ENCODE results near the gene ARAP2.

Gene ARAP2

DNA sequence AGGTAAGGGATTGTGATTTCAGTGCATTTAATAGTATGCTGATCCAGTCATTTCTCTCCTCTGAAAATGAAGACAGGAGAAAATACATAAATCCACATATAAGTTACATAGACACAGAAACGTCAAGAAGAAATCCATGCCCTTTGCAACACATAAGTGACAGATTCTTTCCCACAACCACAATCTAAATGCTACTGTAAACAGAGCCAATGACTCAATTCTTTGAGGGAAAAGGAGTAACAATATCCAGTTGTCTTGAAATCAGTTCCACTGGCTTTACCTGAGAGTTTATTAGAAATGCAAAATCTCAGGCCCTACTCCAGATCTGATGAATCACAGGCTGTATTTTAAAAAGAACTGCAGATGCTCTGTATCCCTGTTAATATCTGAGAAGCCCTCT lies 66.4 kb downstream of the ARAP2 start:
- no peak for DNase-seq

DNA sequence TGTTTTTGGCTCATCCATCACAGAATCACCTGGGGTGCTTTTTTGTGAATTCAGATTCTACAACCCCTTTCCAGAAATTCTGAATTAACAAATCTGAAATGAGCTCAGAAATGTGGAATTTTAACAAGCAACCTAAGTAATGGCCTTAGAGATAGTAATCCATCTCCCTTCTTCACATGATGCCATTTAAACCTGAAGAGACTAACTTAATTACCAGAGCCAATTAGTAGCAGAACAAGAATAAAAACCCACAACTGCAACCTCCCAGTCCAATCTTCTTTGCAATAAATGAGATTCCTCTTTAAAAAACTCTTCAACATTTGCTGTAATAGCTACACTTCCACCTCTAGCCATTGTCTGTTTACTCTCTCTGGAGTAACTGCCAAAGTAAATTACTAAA lies 69.7 kb downstream of the ARAP2 start:
- DNase-seq, result no peak

DNA sequence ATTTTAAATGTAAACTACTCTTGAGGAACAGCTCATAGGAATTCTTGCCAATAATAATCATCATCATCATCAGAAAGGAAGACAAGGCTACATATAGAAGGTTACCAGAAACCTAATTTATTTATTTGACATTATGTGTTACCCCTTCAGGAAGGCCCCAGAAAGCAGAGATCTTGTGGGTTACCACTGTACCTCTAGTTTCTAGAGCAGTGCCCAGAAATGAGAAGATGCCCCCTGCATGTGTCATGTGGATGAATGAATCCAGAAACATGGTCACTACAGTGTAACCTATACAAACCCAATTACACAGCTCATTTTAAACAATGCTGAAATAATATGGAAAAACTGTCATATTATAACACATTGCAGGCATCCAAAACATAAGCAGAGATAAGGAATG lies 70.4 kb downstream of the ARAP2 start:
- DNase-seq, result no peak

DNA sequence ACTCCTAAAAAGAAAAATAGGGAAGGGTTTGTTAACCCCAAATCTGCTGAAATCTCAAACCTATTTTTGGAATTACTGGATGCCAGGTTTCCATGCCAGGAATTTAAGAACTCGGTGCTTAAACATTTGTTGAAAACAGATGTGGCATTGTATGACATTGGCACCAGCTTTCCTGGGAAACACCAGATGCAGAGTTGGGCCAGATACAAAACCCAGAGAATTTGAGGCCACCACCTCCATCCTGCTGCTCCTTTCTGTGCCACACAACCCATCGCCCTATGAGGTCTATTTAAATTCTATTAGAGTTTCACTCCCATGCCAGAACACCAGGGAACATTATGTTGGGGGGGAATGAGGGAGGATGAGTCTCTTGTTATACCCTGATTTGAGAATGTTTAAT lies 71.7 kb downstream of the ARAP2 start:
- DNase-seq, result no peak

DNA sequence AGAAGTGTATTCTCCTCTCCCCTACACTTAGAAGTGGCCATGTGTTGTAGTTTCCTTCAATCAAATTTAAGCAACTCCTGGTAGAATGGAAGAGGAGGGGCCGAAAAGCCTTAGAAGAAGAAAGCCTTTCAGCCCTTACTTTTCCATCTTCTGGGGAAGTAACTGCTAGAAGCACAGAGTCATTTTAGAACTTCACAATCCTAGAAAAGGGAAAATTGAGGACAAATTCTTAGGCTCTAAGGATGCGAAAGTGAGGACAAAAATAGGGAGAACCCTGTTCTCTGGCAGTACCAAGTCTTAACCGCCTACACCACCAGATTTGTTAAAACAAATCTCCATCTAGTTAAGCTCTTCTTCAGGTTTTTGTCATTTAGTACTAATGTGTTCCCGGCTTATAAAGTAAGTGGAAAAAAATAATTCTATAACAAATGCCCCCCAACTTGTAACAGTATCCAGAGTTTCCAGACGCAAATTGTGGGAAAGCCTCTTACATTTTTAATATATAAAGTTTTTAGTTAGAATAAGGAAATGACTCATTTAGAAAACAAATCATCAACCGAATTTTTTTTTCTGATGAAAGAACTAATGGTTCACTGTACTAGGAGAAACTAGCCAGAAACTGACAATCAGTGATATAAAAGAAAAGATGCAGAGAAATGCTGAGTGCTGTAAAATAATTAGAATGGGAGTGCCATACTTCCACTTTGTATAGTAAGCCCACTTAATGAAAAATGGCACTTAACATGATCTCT lies 76.0 kb downstream of the ARAP2 start:
- no peak for DNase-seq

DNA sequence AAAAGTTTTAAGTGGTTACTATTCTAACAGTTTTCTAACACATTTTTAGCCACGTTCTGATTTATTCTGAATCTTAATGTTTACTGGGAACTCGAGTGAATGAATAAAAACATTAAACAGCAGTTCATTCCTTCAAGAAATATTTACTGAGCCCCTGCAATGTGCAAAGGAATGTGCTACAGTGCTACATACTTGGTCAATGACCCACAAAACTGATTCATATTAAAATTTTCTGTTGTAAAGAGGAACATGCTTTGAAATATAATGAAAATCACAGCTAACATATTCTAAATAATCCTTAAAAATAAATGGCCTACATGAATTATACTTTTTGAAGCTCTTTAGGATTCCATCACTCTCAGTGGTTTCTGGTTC lies 78.7 kb downstream of the ARAP2 start:
- DNase-seq, result no peak

DNA sequence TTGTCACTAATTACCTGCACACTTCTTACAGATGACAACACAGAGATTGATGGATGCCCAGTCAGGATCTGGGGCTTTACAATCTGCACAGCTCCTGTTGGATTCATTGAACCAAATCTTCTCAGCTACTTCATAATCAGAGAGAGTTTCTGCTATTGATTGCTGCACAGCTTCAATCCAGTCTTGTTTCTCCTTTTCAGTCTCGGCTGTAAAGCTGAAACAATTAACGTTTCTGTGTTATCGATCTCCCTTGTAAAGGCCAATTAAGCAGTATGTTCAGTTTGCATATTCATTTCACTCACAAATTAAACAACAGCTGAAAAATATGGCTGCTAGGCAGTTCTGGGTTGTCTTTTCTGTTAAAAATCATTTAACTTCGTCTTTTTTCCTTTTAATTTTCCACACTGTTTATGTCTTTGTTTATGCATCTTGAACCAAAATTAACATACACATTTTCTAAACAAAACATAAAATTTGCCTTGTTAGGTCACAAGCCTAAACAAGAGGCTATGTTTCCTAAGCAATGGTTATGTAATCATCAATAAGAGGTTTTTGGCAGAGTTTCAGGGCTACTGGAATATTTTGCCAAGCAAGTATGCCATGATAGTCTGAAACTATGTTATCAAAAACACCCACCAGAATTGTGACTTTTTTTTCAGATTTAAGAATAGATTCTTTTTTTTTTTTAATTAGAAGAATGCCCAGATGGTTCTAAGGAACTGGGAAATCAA lies 79.2 kb downstream of the ARAP2 start:
- no peak for DNase-seq

DNA sequence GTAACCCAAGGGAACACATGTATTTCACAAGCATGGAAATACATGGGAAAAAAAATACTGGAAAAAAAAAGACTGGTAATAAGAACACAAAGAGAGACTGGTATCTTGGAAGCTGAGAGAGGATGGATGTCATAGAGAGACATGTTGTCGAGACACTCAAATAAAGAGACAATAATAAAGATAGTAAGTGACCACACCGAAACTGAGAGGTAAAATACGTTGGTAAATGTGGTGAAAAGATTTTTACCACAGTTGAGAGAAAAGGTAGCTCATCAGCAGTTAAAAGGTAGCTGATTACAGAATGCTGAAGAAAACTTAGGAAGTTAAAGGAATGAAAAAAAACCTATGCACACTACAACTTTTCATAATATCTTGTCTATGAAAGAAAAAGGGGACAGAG lies 81.1 kb downstream of the ARAP2 start:
- no peak for DNase-seq

DNA sequence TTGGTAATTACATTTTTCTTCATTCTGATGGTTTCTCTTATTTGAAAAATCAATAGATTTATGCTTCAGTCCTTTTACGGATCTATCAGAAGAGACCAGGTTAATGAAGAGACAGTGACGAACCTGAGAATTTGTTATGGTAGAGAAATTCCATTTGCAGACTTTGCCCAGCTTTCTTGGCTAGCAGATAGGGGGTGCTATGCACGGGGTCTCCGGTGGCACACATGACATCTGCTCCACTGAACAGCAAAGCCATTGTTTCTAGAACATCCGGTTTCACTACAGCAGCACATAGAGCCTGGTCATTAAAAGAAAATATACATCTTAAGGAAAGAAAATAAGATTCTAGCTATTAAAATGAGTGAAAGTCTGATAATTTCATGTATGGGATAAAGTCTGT lies 85.1 kb downstream of the ARAP2 start:
- no peak for DNase-seq

DNA sequence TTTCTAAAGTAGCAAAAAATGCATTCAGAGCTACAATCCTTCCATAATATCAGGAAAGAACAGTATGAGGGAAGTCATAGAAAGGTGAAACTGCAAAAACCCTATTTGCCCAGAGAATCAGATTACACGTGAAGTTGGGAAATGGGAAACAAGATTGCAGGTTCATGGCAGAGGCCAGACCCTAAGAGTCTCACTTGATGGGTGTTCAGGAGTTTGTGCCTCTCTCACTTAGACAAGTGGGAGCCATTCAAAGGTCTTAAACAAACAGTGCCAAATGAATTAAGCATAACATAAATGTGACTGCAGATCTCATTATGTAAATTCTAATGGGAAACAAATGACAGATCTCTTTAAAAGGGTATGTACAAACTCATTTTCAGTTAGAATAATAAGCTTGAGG lies 91.6 kb downstream of the ARAP2 start:
- DNase-seq, result peak; percentile 67

DNA sequence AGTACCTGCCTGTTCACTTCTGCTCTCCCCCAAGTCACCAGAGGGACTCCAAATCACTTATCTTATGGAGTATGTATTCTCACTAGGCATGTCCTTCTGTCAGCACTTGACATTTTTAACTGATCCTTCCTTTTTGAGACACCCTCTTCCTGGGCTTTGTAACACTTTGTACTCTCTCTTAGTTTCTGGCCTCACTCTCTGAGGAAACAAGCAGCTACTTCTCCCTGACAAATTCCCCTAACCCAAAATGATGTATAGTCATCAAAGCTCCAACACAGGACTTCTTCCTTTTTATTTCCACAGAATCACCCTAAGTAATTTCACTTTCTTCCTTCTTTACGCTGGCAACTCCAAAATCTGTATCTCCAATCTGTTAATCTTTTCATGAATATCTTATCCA lies 101.8 kb downstream of the ARAP2 start:
- DNase-seq, result no peak

DNA sequence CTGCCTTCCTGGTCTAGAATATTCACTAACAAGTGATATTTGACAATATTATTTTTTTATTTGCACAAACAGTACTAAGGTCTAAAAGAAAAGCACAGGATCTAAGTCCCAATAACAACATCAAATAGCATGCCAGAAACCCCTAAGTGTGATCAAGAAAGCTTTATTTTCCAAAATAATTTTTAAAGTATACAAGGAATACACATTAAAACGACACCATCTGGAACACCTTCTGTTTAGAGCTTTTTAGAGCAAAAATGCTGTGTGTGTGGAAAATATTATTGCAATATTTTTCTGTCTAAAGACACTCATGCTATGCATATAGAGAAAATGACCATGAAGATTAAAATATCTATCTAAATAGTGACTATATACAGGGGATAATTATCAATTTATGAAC lies 103.1 kb downstream of the ARAP2 start:
- DNase-seq, result no peak

DNA sequence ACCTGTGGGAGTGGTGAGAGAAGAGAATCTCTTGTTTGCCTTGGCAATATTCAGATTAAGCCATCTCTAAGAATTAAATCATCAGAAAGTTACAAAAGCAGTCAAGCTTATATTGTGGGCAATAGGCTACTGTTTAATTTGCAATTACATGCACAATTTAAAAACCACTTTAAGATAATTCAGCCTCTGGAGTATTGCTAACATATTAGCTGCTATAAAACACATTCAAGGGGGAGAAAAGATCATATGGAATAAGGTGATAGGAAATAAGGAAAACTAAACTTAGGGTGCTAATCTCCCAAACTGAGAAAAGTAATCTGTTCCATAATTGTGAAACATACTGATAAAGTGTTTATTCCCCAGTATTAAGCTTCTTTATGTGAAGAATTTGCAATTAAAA lies 103.9 kb downstream of the ARAP2 start:
- peak; percentile 14 for DNase-seq

DNA sequence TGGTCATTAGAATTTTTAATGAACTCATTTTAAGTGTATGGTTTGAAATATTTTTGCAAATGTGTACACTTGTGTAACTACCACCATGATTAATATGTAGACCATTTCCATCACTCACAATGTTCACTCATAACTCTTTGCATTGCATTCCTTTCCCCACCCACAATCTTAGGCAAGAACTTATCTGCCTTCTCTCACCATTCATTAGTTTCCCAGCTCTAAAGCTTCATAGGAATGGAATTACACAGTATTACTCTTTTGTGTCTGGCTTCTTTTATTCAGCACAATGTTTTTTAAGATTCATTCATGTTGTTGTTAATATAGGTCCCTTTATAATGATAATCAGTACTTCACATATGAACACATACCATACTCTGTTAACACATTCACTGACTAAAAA lies 106.1 kb downstream of the ARAP2 start:
- DNase-seq, result no peak

DNA sequence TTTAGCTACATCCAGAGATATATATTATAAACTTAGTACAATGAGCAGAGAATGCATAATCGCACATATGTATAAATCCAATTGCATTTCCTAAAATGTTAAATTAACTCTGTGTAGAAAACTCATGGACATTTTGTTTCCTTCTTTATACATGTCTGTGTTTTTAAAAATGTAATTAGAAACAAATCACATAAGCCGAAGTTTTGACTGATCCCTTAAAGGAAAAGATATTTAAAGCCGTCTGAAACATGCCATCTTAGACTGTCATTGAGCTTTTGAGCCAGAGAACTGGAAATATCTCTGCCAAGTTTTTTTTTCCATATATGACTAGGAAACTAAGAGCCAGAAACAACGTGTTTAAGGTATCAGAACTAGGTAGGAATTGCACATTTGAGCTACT lies 107.0 kb downstream of the ARAP2 start:
- DNase-seq, result no peak

DNA sequence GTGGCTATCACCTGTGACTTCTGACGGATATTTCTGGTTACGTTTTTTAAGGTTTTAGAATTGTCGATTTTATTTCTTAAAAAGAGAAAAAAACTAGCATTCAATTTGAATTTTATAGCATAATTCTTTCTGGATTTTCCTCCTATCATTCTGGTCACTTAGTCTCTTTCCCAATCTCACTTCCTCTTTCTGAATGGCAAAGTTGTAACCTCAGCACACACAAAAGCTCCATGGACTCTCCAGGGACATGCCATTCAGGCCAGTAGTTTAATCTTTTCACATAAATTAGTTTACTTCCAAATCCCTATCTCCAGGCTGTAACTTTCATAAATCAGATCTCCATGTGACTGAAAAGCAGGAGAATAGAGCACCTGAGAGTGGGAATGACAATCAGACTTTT lies 110.7 kb downstream of the ARAP2 start:
- no peak for DNase-seq

DNA sequence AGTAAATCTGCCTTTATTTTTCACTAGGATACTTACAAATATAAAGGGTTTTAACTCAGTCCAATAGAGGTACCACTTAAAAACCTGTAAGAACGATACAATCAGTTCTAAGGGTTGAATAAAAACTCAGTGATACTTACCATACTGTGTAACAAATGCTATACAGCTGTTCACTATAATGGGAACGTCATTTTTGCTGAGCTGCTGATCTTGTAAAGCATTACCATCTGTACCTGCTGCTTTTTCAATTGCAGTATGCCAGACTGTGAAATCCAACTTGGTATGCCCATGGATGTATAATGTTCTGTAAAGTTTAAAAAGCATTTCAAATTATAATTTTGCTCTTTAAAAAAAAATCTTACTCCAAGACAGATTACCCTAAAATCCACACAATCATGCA lies 111.2 kb downstream of the ARAP2 start:
- no peak for DNase-seq

DNA sequence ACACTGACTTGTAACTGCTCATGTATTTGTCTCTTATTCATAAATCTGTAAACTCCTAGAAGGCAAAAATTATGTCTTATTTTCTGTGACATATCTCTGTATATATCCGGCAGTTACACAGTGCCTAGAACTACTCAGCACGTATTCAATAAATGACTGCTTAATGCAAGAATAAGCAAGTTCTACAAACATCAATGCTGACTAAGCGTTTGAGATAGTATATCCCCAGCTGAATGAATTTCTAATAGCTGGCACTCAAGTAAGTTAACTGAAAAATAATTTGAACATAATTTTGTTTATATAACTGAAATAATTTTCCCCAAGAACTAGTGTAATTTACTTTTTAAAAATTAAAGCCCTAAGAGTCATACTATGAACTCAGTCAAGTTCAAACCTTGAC lies 113.7 kb downstream of the ARAP2 start:
- DNase-seq, result no peak

DNA sequence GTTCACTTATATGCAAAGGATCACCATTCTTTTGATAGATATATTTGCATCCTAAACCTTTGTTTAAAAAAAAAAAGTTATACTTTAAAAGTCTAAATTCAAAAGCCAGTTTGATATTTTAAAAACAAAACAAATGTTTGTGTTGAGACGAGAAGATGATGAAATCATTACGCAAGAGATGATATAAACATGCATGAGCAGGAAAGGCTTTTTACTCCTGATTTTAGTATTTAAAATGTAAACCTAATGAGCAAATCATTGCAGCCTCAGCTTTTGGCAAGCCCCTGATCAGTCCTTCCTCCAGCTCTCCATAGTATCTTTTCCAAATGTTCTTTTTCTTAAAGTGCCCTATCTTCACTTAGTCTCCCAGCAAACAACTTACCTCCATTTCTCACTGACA lies 115.6 kb downstream of the ARAP2 start:
- DNase-seq, result no peak

DNA sequence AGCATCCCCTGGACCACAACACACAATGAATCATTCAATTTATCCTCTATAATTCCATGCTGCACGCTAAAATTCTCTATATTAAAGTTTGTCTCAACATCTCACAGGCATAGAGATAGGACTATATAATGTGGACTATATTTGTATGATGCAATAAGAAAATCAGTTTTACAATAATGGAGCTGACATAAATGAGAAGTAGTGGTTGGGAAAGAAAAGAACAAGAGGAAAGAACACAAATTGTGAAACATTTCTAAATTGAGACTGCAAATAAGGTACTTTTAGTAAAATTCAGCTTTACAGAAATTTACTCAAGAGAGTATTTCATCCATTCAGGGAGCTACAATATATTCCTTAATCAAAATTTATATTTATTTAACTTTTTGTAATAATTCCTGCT lies 120.4 kb downstream of the ARAP2 start:
- no peak for DNase-seq

DNA sequence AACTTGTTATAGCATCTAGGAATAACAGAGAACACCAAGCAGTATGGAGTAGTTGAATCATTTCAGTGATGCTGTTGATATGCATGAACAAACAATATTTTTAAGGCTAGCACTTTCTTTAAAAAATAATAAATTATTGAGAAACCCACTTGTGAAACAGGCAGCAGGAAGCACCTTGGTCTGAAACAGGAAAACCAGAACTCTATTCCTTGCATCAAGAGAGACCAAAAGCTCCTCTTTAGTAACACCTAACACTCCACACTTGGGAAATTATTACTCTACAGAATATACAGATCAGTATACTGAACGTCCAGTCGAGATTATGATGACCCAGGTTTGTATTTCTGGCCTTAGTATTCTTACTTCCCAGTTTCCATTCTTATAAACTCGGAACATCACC lies 129.0 kb downstream of the ARAP2 start:
- DNase-seq, result no peak

DNA sequence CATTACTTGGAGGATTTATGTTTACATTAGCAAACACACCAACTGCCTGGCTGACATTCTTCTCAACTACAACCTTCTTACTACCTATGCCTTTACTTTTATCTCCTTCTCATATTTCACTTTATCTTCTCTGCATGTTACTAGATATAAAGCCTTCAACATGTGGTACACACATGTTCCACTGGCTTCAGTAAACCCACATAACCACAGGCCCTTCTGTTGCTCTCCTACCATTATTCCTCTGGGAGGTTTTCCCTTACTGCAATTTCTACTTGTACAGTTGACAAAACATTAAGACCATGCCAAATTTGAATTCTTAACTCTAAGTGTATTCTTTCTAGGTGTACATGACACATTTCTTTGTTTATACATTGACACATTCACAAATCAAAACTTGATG lies 133.1 kb downstream of the ARAP2 start:
- no peak for DNase-seq

DNA sequence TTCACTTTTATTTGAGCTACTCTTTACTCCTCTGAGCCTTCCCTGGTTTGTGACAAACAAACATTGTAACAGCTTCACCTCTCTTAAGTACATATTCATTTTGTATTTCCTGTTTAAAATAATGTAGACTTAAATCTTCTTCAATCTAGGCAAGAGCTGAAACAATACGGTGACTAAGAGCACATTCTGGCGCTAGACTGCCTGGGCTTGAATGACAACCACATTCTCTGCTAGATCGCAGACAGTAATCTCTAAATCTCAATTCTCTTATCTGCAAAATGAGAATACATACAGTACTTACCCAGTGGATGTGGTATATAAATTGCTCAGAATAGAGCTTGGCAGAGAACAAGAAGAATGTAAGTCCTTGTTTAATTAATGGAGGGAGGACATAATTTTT lies 144.8 kb downstream of the ARAP2 start:
- DNase-seq, result no peak

DNA sequence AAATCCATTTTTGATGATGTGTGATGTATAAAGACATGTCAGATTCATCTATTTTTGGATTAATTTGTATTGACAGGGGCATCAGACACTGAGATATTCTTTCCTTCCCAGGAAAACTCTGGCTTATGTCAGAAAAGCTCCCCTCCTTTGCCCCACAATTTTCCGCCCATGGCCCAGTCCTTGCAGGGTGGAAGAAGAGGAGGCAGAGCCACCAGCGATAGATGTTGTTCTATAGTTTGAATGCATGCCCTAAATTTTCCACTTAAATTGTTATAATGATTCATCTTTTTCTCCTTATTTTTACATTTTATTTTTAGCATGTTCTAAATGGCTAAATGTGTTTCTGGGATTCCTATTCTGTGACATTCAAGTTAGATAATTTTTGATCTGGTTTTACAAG lies 149.3 kb downstream of the ARAP2 start:
- DNase-seq, result no peak

DNA sequence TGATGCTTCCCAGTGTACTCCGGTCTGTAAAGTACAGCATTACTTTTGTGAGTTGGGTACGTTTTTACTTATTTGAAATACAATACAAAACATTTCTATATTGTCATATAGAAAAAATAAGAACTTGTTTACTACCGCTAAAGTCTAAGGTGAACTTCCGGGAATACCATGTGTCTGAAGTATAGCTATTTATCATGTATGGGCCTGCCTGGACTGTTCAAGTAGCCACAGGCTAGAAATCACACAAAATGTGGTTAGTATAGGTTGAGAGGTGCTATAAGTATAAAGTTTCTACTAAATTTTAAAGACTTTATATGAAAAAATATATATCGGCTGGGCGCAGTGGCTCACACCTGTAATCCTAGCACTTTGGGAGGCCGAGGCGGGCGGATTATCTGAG lies 152.3 kb downstream of the ARAP2 start:
- no peak for DNase-seq
